Lower leg skin (tissue), 3 donors: ENCODE data around the gene FXYD1.

Experiments used
- CTCF ChIP-seq, 3 donors: fragments of 450-650 bp; IDR thresholded peaks; one replicate each; pipeline ENCODE4 v1.5.1; 2016; ENCODE audit warnings: antibody characterized with exemption in 3 of 3, mild to moderate bottlenecking in 3 of 3, moderate library complexity in 2 of 3
- POLR2A ChIP-seq, 2 donors: fragments of 450-650 bp; IDR thresholded peaks; one replicate each; pipeline ENCODE4 v1.6.1; 2016 to 2017; ENCODE audit warnings: antibody characterized with exemption in 2 of 2, mild to moderate bottlenecking in 1 of 2, moderate library complexity in 1 of 2

- TF ChIP-seq CTCF (IDR thresholded peaks at IDR 0.05) = no peak
- TF ChIP-seq POLR2A (IDR thresholded peaks at IDR 0.05) = no peak
Observed at GRCh38 chr19:35157431-35157830, 18.8 kb downstream of the FXYD1 start.
